ENCODE results near the gene MAB21L4. TPM values are rescaled to one million over a fixed set of nuclear protein-coding genes. Genes with fewer than 3 reads are reported as not detected.

MAB21L4 gene
- total and polyA plus RNA-seq, 2 donors (not counting 3 experiments of a cell fraction or from before 2014, with no cell fraction given), result not detected

DNA sequence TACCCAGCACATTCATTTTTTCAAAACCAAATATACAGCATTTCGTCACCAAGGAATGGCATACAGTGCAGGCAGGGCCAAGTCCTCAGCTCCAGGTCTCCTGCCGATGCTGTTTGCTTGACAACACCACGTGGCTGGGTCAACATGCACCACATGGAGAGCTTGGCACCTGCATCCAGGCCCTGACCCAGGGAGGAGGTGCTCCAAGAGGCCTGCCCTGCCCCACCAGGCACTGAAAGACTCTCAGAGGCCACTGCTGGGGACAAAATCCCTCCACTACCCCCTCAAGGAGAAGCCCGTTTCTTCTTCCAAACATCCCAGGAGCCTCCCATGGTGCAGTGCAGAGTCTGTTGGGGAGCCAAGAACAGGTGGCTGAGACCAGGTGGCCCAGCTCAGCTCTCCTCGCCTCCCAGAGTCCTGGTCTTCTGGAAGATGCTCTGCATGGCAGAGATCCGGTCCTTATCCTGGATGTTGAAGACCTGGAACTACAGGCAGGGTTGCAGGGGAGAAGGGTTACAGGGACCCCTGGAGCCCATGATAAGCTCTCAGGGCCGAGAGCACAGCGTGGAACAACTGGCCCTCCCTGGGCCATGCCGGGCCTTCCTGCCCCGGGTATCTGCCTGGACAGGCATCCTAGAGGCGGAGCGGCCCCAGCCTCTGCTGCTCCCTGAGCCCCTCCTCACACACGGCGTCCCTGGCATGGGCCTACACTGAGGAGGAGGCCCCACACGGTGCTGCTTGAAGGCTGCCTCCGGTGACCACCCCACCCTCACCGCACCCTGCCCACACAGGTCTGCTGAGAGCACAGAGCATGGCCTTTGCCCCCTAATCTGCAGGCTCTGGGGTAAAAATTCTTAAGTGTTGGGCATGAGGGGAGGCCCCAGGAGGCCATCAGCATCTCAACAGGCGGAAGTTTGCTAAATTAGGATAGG lies 9.0 kb downstream of the MAB21L4 start:
- dilution Hi-C loops (cut with MboI; ENCODE audit: extremely low pct_ligation_motif_present, low sequenced_read_pairs) (no loop called here), intact Hi-C loops (cut with micrococcal nuclease) (no loop called here)
- BruUV-seq (replicated peaks), result no TSS peak
- H3K9me3 ChIP-seq (replicated peaks; ENCODE audit: control insufficient read depth, insufficient read depth, low read length), result no peaks in the 10 kb centered on the region
- H3K36me3 ChIP-seq (ENCODE audit: control insufficient read depth in 2 of 2, extremely low read depth in 1 of 2, insufficient read depth in 2 of 2, low read length in 2 of 2), result no peaks in the 10 kb centered on the region
- no peak overlapping the region for H3K9ac ChIP-seq (replicated peaks; ENCODE audit: extremely low read depth, insufficient read depth, low read length)
- no peak overlapping the region for H2AFZ ChIP-seq (ENCODE audit: low read depth, low read length)
- H3K4me1 ChIP-seq (ENCODE audit: control insufficient read depth, extremely low read depth, insufficient read depth, low read length), result no peaks in the 10 kb centered on the region
- H3K27me3 ChIP-seq (ENCODE audit: control insufficient read depth in 2 of 2, insufficient read depth in 2 of 2, low read length in 2 of 2), result peaks cover 0 to 1% of the 10 kb centered on the region in 2 experiments
- no peak overlapping the region for H3K27ac ChIP-seq (ENCODE audit: insufficient read depth, low read depth, low read length)
- DNase-seq (ENCODE audit: low read depth, low spot score) (no peak), FAIRE-seq (no peak)
- CTCF ChIA-PET, result no interaction called here
- no peak overlapping the region for H3K4me2 ChIP-seq (ENCODE audit: insufficient read depth, low read length)
- no peaks in the 10 kb centered on the region for H4K20me1 ChIP-seq (replicated peaks; ENCODE audit: control insufficient read depth, extremely low read depth, insufficient read depth, low read length)
- POLR2A ChIA-PET, result no interaction called here
- TF ChIP-seq POLR2A (IDR thresholded peaks at IDR 0.05; ENCODE audit: low read depth, low read length) (no peak), JUN (IDR thresholded peaks at IDR 0.05; ENCODE audit: borderline replicate concordance, insufficient read depth, insufficient read length, low read depth) (no peak), MYC (IDR thresholded peaks at IDR 0.05; ENCODE audit: low read depth, low read length) (no peak), FOS (IDR thresholded peaks at IDR 0.05; ENCODE audit: borderline replicate concordance, insufficient read depth, low read length) (no peak), GATA2 (IDR thresholded peaks at IDR 0.05; ENCODE audit: insufficient read depth, insufficient read length, low read depth, low read length) (no peak), EZH2 (IDR thresholded peaks at IDR 0.05; ENCODE audit: borderline replicate concordance, low read depth, low read length, severe bottlenecking) (no peak)
- TF ChIP-seq, protein P1, sequence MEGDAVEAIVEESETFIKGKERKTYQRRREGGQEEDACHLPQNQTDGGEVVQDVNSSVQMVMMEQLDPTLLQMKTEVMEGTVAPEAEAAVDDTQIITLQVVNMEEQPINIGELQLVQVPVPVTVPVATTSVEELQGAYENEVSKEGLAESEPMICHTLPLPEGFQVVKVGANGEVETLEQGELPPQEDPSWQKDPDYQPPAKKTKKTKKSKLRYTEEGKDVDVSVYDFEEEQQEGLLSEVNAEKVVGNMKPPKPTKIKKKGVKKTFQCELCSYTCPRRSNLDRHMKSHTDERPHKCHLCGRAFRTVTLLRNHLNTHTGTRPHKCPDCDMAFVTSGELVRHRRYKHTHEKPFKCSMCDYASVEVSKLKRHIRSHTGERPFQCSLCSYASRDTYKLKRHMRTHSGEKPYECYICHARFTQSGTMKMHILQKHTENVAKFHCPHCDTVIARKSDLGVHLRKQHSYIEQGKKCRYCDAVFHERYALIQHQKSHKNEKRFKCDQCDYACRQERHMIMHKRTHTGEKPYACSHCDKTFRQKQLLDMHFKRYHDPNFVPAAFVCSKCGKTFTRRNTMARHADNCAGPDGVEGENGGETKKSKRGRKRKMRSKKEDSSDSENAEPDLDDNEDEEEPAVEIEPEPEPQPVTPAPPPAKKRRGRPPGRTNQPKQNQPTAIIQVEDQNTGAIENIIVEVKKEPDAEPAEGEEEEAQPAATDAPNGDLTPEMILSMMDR (IDR thresholded peaks at IDR 0.05; ENCODE audit: extremely low read depth in 1 of 2, insufficient read depth in 1 of 2, low read depth in 1 of 2, low read length in 2 of 2), result no peak
- TF ChIP-seq, protein P2, sequence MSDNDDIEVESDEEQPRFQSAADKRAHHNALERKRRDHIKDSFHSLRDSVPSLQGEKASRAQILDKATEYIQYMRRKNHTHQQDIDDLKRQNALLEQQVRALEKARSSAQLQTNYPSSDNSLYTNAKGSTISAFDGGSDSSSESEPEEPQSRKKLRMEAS (IDR thresholded peaks at IDR 0.05; ENCODE audit: insufficient read depth, insufficient read length), result no peak
- H3K9me1 ChIP-seq (replicated peaks; ENCODE audit: control insufficient read depth, extremely low read depth, insufficient read depth, low read length), result no peaks in the 10 kb centered on the region
- no peaks in the 10 kb centered on the region for H3K79me2 ChIP-seq (ENCODE audit: control insufficient read depth, insufficient read depth, low read length)
- H3K4me3 ChIP-seq (replicated peaks in 1 of 3; ENCODE audit: insufficient read depth in 1 of 3, low read depth in 1 of 3, low read length in 3 of 3), result no peak overlapping the region

Measured in endothelial cell of umbilical vein (primary cell).